H1 (cell line): ENCODE data around the gene GJB6. TPM values are rescaled to one million over a fixed set of nuclear protein-coding genes. Genes with fewer than 3 reads are reported as not detected.

ENCODE experiments used
- polyA plus RNA-seq, 7 experiments: library from polyadenylated mRNA; depleted of rRNA in 3 of 7; stranded (reverse) in 5 of 7; unstranded in 2 of 7; fragments of >200 nt in 5 of 7; fragments of 200-250 nt in 2 of 7; gene quantifications; 1 replicate in 5 of 7; 2 replicates in 1 of 7; 4 replicates in 1 of 7; pipeline versions ENCODE4 v1.2.1 to v1.2.3, GENCODE V29; 2011 to 2013; ENCODE audit warnings: missing spikeins in 2 of 7, mixed read lengths in 2 of 7
- total RNA-seq: library from RNA; stranded (reverse); fragmentation: NEBNext Ultra II Directional; extraction: Animal tissue kit (Norgen Biotek cat#: 25700); gene quantifications from 2 replicates; pipeline ENCODE4 v1.2.1, GENCODE V29; 2021
- TF ChIP-seq, protein P1 (sequence below): IDR thresholded peaks from 2 replicates; pipeline ENCODE4 v1.6.1; 2011; ENCODE audit warnings: low read length, improper control_type of control experiment

The GJB6 gene
- total and polyA plus RNA-seq, 2 of the 8 experiments (the other 6 are each of a cell fraction or from before 2014, with no cell fraction given) = not detected

DNA sequence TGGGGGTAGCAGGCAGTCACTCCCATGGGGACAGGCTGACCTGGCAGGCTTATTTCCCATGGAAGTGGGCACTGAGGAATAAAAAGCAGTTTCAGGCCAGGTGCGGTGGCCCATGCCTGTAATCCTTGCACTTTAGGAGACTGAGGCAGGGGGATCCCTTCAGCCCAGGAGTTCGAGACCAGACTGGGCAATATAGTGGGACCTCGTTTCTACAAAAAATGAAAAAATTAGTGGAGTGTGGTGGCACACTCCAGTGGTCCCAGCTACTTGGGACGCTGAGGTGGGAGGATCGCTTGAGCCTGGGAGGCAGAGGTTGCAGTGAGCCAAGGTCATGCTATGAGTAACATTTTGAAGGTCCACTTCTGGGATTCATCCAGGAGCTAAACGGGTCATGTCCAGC is 45.3 kb downstream of the GJB6 start (continued):
- TF ChIP-seq, protein P1, sequence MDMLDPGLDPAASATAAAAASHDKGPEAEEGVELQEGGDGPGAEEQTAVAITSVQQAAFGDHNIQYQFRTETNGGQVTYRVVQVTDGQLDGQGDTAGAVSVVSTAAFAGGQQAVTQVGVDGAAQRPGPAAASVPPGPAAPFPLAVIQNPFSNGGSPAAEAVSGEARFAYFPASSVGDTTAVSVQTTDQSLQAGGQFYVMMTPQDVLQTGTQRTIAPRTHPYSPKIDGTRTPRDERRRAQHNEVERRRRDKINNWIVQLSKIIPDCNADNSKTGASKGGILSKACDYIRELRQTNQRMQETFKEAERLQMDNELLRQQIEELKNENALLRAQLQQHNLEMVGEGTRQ = no peak
